Body of pancreas (tissue), 4 donors: Measurements from ENCODE around the gene GUCA1A. TPM values are rescaled to one million over a fixed set of nuclear protein-coding genes. Genes with fewer than 3 reads are reported as not detected.
A peak's percentile ranks its signal among the peaks of the same experiment; 100 is the strongest.

Experiments used
- ATAC-seq: fragments of 150-250 bp; one replicate; pipeline ENCODE4 v1.9.1; 2016
- DNase-seq, 4 donors: peaks; one replicate each; pipeline ENCODE4 v3.0.0-alpha.2; 2019
- H3K27ac ChIP-seq, 4 donors: fragments of 200-600 bp; sonication (generic); 1 replicate in 3 of 4; 2 replicates in 1 of 4; pipeline versions ENCODE4 v1.5.1 to v1.6.1; 2016 to 2019; ENCODE audit warnings: mild to moderate bottlenecking in 1 of 4, mixed read lengths in 1 of 4, moderate library complexity in 1 of 4
- H3K27me3 ChIP-seq, 2 donors: fragments of 200-600 bp; sonication (generic); one replicate each; pipeline ENCODE4 v1.6.0; 2016; ENCODE audit warnings: mild to moderate bottlenecking in 1 of 2
- H3K36me3 ChIP-seq, 2 donors: fragments of 200-600 bp; sonication (generic); replicated peaks in 1 of 2; 2 replicates each; pipeline ENCODE4 v1.5.1; 2016; ENCODE audit warnings: low read depth in 2 of 2; ENCODE audit not compliant: insufficient read depth in 1 of 2
- H3K4me1 ChIP-seq: fragments of 200-600 bp; sonication (generic); one replicate; pipeline ENCODE4 v1.6.0; 2016
- H3K4me3 ChIP-seq, 2 donors: fragments of 200-600 bp; sonication (generic); 1 replicate in 1 of 2; 2 replicates in 1 of 2; pipeline ENCODE4 v1.5.1; 2016 to 2019
- H3K9me3 ChIP-seq, 3 donors: fragments of 200-600 bp; sonication (generic); 1 replicate in 2 of 3; 2 replicates in 1 of 3; pipeline ENCODE4 v1.5.1; 2016
- CTCF ChIP-seq, 7 experiments: fragments of 450-650 bp in 4 of 7; fragments of 200-600 bp in 3 of 7; sonication (generic) in 3 of 7; IDR thresholded peaks; one replicate each; pipeline ENCODE4 v1.5.1; 2016 to 2019; ENCODE audit warnings: antibody characterized with exemption in 7 of 7
- POLR2A ChIP-seq, 3 donors: fragments of 450-650 bp; IDR thresholded peaks; one replicate each; pipeline ENCODE4 v1.6.1; 2016; ENCODE audit warnings: antibody characterized with exemption in 3 of 3, mild to moderate bottlenecking in 2 of 3
- WGBS, 2 donors: methylation state at CpG; one replicate each; pipeline ENCODE4 v1.1.5; 2017; 5-methylcytosine and 5-hydroxymethylcytosine counted together
- intact Hi-C: fragments of 100-400 bp; cut with DNase I; formaldehyde crosslinking; loops from one replicate; pipeline ENCODE4 v1.15.1; 2023
- total RNA-seq, 2 donors: library from RNA; depleted of rRNA; stranded (reverse); fragments of >200 nt; gene quantifications; one replicate each; pipeline ENCODE4 v1.1.0, GENCODE V29; 2016

Gene GUCA1A
- total RNA-seq, 2 donors from 2014 or later: not detected

DNA sequence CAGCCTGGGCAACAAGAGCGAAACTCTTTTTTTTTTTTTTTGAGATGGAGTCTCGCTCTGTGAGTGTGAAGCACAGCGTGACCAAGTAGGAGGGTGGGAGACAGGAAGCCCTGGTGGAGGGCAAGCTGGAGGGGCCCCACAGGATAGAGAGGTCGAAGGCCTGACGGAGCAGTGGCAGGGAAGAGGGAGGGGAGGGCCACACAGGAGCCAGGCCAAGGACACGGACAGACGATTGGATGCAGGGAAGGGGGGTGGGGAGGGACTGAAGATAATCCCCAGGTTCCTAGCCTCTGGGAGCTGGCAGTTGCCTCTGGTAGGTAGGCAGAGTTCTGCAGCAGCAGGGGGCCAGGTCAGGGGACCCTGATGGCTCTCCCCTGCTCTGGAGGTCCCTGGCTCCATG lies 10.8 kb upstream of the GUCA1A start:
- TF ChIP-seq POLR2A (IDR thresholded peaks at IDR 0.05): no peak
- TF ChIP-seq CTCF (IDR thresholded peaks at IDR 0.05): no peak
- ATAC-seq (no peak), DNase-seq (no peak)
- H3K4me1 ChIP-seq: no peaks in the 10 kb centered on the region
- no peaks in the 10 kb centered on the region for H3K9me3 ChIP-seq
- no peak overlapping the region for H3K27ac ChIP-seq
- WGBS, 2 donors: 44 to 45% methylated on average over 7 of the region's 7 CpGs
- intact Hi-C loops: no loop called here
- no peaks in the 10 kb centered on the region for H3K27me3 ChIP-seq
- no peaks in the 10 kb centered on the region for H3K36me3 ChIP-seq
- H3K4me3 ChIP-seq: no peak overlapping the region

- Histone ChIP-seq H3K27me3 (no peaks in the 10 kb centered on the region), H3K36me3 (no peaks in the 10 kb centered on the region), H3K27ac (no peak overlapping the region), H3K4me3 (no peak overlapping the region), H3K9me3 (no peaks in the 10 kb centered on the region), H3K4me1 (no peaks in the 10 kb centered on the region)
- intact Hi-C loops: no loop called here
- DNase-seq: no peak
- TF ChIP-seq POLR2A (IDR thresholded peaks at IDR 0.05) (no peak), CTCF (IDR thresholded peaks at IDR 0.05) (no peak)
- no peak for ATAC-seq
- WGBS, 2 donors: 74 to 83% methylated on average over 13 of the region's 13 CpGs
These were observed 10.4 kb upstream of the GUCA1A start for GRCh38 chr6:42162812-42163211.

GRCh38 chr6:42163981-42164380 lies 9.2 kb upstream of the GUCA1A start:
- Histone ChIP-seq H3K36me3 (no peaks in the 10 kb centered on the region), H3K27me3 (no peaks in the 10 kb centered on the region), H3K27ac (no peak overlapping the region), H3K4me1 (no peaks in the 10 kb centered on the region), H3K9me3 (no peaks in the 10 kb centered on the region), H3K4me3 (no peak overlapping the region)
- TF ChIP-seq CTCF (IDR thresholded peaks at IDR 0.05) (no peak), POLR2A (IDR thresholded peaks at IDR 0.05) (no peak)
- no peak for ATAC-seq
- no peak for DNase-seq
- WGBS, 2 donors: 50 to 67% methylated on average over 1 of the region's 1 CpG
- intact Hi-C loops: no loop called here

DNA sequence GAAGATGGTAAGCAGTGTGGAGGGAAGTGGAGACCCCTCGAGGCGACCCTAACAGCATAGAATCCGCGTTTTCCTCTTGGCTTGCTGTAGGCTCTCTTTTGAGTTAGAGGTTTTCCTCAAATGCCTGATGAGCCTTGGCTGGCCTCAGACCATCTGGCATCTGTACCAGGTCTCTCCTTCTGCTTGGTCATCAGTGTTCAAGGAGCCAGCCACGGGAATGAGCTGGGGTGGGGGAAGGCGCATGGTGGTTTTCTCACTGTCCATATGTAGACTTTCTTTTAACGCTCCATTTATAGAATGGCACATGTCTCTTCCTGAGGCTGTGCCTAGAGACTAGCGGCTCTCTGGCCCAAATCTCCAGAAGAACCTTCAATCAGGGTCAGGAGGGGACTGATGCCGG lies 8.1 kb upstream of the GUCA1A start:
- no peak overlapping the region for H3K27ac ChIP-seq
- no peak overlapping the region for H3K4me3 ChIP-seq
- TF ChIP-seq POLR2A (IDR thresholded peaks at IDR 0.05) (no peak), CTCF (IDR thresholded peaks at IDR 0.05) (no peak)
- intact Hi-C loops: no loop called here
- no peaks in the 10 kb centered on the region for H3K27me3 ChIP-seq
- WGBS, 2 donors: 68 to 72% methylated on average over 9 of the region's 9 CpGs
- H3K36me3 ChIP-seq: no peaks in the 10 kb centered on the region
- no peaks in the 10 kb centered on the region for H3K4me1 ChIP-seq
- no peak for DNase-seq
- H3K9me3 ChIP-seq: no peaks in the 10 kb centered on the region
- ATAC-seq: no peak

DNA sequence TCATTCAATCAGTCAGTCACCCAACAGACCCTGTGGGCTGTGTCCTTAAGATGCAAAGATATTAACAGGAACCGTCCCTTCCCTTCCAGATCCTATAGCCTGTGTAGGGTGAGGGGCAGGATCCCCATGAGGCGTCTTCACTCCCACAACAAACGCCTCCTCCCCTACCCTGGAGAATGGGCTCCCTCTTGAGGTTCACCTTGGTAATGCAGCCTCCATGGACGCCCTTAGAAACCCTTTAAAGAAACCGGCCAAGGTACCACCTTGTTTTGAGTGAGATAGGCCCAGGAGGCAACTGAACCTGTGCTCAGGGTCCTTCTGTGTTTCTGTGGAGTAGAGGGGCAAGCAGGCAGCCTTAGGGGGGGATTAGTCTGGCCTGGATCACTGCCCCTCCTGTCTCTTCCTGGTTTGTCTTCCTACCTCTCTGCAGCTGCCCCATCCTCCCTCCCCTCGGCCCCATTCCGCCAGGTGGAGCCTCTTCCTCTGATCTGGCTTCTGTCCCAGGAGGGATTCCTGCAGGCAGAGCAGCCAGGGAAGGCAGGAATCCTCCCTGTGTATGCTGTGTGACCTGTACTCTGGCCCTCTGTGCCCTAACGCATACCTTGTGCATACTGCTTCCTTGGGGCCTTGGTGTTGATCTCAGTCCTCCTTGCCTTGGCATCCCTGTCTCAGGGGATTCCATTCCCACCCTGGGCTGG lies 6.6 kb upstream of the GUCA1A start:
- DNase-seq: peak; percentile 66 to 78 (median 72)
- Histone ChIP-seq H3K4me1 (no peaks in the 10 kb centered on the region), H3K36me3 (no peaks in the 10 kb centered on the region), H3K4me3 (no peak overlapping the region), H3K27me3 (no peaks in the 10 kb centered on the region), H3K9me3 (no peaks in the 10 kb centered on the region), H3K27ac (no peak overlapping the region)
- 0 to 12% methylated on average over 3 to 8 of the region's 8 CpGs for WGBS, 2 donors
- peak; percentile 87 for ATAC-seq
- TF ChIP-seq POLR2A (IDR thresholded peaks at IDR 0.05) (no peak), CTCF (IDR thresholded peaks at IDR 0.05) (peak; percentile 85 to 96 (median 95))
- intact Hi-C loops: loop anchor here (2.0 kb wide), 1 partner anchor 92 kb away; no protein-coding TSS in a partner anchor
